SK-N-SH treated with all-trans-retinoic acid at 6 μM for 48 hours (cell line): ENCODE measurements around the gene TMEM135.

ENCODE experiments used
- ARNTL ChIP-seq: fragments of 450-650 bp; formaldehyde crosslinking; IDR thresholded peaks from 2 replicates; pipeline ENCODE4 v1.5.0; 2020; ENCODE audit warnings: low read depth, mild to moderate bottlenecking, moderate library complexity, borderline replicate concordance
- BACH2 ChIP-seq: fragments of 250-450 bp; sonication (Bioruptor Pico); IDR thresholded peaks from 2 replicates; pipeline ENCODE4 v1.9.0; 2021; ENCODE audit warnings: mild to moderate bottlenecking, borderline replicate concordance
- ESRRG ChIP-seq: fragments of 250-450 bp; sonication (Bioruptor Pico); IDR thresholded peaks from 2 replicates; pipeline ENCODE4 v1.6.1; 2021; ENCODE audit warnings: mild to moderate bottlenecking
- PPARA ChIP-seq: fragments of 250-450 bp; sonication (Bioruptor Pico); IDR thresholded peaks from 2 replicates; pipeline ENCODE4 v1.5.0; 2020; ENCODE audit warnings: mild to moderate bottlenecking, borderline replicate concordance
- ZNF565 ChIP-seq: fragments of 450-650 bp; formaldehyde crosslinking; conservative IDR thresholded peaks from 2 replicates; pipeline ENCODE4 v1.5.0; 2020; ENCODE audit warnings: low read depth, mild to moderate bottlenecking, moderate library complexity
- ZNF70 ChIP-seq: fragments of 450-650 bp; formaldehyde crosslinking; IDR thresholded peaks from 2 replicates; pipeline ENCODE4 v1.5.0; 2020; ENCODE audit warnings: mild to moderate bottlenecking, moderate library complexity
- TF ChIP-seq, protein P1 (sequence below): fragments of 250-450 bp; sonication (Bioruptor Pico); IDR thresholded peaks from 2 replicates; pipeline ENCODE4 v1.5.1; 2020; ENCODE audit warnings: low read depth, mild to moderate bottlenecking, moderate library complexity
- TF ChIP-seq, protein P2 (sequence below): fragments of 250-450 bp; sonication (Bioruptor Pico); IDR thresholded peaks from 2 replicates; pipeline ENCODE4 v1.8.0; 2020; ENCODE audit warnings: mild to moderate bottlenecking, moderate library complexity, borderline replicate concordance

DNA sequence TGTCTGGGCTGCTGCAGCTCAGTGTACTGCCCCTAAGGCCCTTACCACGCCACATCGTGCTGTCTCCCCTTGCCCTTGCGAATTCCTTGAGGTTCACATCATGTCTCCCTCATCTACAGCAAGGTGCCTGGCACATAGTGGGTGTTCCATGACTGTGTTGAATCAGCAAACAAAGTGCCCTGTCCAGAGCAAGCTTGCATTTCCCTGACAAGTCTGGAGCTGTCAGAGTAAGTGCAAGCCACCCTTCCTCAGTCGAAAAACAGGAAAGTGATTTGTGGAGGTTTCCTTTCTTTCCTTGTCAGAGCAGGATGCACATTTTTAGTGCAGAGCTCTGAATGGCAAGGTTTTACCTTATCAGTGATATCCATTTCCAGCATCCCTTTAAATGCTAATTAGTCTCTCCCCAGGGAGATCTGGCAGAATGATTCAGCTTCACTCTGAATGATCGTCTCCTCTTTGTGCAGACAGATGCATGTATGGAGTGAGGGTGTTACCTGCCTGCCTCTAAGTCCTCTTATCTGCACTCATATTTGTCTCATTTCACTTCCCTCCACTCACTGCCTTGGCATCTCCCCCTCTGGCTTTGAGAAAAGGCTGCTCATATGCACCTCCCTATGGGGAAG, 331.2 kb downstream of the TMEM135 start:
- TF ChIP-seq, protein P1, sequence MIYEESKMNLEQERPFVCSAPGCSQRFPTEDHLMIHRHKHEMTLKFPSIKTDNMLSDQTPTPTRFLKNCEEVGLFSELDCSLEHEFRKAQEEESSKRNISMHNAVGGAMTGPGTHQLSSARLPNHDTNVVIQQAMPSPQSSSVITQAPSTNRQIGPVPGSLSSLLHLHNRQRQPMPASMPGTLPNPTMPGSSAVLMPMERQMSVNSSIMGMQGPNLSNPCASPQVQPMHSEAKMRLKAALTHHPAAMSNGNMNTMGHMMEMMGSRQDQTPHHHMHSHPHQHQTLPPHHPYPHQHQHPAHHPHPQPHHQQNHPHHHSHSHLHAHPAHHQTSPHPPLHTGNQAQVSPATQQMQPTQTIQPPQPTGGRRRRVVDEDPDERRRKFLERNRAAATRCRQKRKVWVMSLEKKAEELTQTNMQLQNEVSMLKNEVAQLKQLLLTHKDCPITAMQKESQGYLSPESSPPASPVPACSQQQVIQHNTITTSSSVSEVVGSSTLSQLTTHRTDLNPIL (CRISPR knock-in tag) = no peak
- no peak for TF ChIP-seq ZNF565 (CRISPR knock-in tag)
- TF ChIP-seq, protein P2, sequence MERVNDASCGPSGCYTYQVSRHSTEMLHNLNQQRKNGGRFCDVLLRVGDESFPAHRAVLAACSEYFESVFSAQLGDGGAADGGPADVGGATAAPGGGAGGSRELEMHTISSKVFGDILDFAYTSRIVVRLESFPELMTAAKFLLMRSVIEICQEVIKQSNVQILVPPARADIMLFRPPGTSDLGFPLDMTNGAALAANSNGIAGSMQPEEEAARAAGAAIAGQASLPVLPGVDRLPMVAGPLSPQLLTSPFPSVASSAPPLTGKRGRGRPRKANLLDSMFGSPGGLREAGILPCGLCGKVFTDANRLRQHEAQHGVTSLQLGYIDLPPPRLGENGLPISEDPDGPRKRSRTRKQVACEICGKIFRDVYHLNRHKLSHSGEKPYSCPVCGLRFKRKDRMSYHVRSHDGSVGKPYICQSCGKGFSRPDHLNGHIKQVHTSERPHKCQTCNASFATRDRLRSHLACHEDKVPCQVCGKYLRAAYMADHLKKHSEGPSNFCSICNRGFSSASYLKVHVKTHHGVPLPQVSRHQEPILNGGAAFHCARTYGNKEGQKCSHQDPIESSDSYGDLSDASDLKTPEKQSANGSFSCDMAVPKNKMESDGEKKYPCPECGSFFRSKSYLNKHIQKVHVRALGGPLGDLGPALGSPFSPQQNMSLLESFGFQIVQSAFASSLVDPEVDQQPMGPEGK (CRISPR knock-in tag) = no peak
- no peak for TF ChIP-seq PPARA (CRISPR knock-in tag)
- TF ChIP-seq ARNTL (CRISPR knock-in tag) = no peak
- no peak for TF ChIP-seq ESRRG
- no peak for TF ChIP-seq BACH2 (CRISPR knock-in tag)
- TF ChIP-seq ZNF70 = no peak
